CD4-positive, alpha-beta T cell treated with Interleukin-15 for 1 hour (primary cell): ENCODE measurements around the gene SIPA1L3.

Experiments
- DNase-seq: peaks from one replicate; pipeline ENCODE4 v3.0.0-alpha.2; 2020

The SIPA1L3 gene

DNA sequence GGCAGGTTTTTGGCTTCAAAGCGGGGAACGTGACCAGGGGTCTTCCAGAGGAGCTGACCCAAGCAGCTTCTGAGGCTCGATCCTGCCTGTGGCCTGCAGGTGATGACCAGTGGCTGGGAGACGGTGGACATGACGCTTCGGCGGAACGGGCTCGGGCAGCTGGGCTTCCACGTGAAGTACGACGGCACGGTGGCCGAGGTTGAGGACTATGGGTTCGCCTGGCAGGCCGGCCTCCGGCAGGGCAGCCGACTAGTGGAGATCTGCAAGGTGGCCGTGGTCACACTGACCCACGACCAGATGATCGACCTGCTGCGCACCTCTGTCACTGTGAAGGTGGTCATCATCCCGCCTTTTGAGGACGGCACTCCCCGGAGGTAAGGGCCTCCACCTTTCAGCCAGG lies 223.4 kb downstream of the SIPA1L3 start:
- no peak for DNase-seq

DNA sequence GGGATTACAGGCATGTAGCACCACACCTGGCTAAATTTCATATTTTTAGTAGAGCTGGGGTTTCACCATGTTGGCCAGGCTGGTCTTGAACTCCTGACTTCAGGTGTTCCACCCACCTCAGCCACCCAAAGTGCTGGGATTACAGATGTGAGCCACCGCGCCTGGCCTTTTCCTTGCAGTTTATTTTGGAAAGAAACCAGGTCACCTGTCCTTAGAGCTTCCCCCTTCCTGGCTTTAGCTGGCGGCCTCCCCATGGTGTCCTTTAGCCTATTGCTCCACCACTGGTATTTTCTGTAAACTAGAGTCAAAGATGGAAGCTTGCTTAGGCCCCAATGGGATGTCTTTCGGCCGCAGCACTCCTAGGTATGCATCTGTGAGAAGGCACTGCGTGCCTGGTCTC lies 225.8 kb downstream of the SIPA1L3 start:
- no peak for DNase-seq

GRCh38 chr19:38133319-38133718 lies 226.3 kb downstream of the SIPA1L3 start:
- no peak for DNase-seq

GRCh38 chr19:38134540-38135149 lies 227.6 kb downstream of the SIPA1L3 start:
- DNase-seq = no peak

- DNase-seq = no peak
These were observed 228.4 kb downstream of the SIPA1L3 start for GRCh38 chr19:38135150-38135998.

DNA sequence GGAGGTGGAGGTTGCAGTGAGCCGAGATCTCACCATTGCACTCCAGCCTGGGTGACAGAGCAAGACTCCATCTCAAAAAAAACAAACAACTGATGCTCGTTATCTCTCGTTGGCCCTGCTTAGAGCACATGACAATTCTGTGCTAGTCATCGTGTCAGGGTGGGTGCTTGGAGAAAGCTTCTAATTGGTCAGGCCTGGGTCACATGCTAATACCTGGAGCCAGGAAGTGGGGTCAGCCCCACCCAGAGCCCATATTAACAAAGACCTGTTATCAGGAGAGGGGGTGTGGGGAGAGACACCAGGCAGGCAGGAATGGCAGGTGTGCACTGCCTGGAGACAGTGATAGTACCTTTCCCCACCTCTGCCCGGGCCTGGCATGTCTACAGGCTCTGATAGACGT lies 232.1 kb downstream of the SIPA1L3 start:
- no peak for DNase-seq

DNA sequence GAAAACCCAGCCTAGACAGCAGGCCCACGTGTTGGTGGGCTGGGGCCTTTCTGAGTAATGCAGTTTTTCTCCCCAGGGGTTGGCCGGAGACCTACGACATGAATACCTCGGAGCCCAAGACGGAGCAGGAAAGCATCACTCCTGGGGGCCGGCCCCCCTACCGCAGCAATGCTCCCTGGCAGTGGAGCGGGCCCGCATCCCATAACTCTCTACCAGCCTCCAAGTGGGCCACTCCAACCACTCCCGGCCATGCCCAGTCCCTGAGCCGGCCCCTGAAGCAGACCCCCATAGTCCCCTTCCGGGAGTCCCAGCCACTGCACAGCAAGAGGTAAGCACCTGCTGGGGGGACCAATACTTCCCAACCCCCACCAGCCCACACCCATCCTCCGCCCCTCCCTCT lies 234.1 kb downstream of the SIPA1L3 start:
- no peak for DNase-seq

GRCh38 chr19:38142176-38143035 lies 235.4 kb downstream of the SIPA1L3 start:
- DNase-seq = no peak

DNA sequence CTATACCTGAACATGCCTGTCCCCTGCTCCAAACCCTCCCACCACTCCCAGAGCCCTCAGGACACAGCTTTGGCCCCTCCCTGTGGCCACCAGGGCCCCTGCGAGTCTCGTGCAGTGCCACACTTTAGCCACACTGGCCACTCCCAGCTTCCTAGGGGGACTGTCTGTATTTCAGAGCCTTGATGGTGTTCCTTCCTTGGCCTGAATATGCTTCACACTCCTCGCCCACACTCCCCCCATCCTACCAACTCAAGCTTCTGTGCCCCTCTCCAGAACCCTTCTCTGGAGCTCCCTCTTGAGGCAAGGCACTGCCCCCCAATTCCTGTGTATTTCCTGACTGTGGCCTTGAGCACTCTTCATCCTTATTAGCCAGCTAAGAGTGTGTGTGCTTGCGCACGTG lies 236.8 kb downstream of the SIPA1L3 start:
- DNase-seq = no peak

DNA sequence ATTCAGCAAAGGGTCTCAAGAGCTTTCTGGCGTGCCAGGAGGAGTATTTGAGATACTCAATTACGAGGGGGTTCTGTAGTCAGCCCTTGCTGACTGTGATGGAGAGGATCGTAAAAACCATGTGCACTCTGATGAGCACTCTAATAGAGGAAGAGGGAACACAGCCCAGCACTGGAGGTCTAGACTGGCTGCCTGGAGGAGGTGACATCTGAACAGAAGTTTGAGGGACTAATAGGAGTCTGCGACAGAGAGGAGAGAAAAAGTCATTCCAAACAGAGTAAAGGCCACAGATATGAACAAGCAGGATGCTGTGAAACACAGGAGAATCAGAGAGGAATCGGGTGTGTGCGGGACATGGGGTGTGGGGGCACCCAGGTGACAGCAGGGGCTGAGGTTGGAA lies 237.7 kb downstream of the SIPA1L3 start:
- DNase-seq = no peak

GRCh38 chr19:38145623-38146022 lies 238.6 kb downstream of the SIPA1L3 start:
- no peak for DNase-seq

- DNase-seq = no peak
These were observed 241.3 kb downstream of the SIPA1L3 start for GRCh38 chr19:38148337-38148736.

DNA sequence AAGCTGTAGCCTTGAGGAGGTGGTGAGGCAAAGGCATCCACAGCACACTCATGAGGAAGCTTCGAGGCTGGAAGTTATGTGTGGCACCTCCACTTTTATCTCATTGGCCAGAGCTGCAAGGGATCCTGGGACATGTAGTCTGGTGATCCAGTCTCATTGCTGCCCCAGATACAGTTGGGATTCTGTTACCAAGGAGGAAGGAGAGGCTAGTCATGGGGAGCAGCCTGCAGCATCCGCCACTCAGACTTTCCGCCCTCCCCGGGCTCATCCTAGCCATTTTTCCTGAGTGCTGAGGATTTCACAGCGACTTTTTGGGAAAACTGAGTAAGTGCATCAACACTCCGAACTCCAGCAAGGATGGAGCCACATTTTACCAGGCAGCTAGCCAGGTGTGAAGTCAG lies 242.7 kb downstream of the SIPA1L3 start:
- DNase-seq = no peak

DNA sequence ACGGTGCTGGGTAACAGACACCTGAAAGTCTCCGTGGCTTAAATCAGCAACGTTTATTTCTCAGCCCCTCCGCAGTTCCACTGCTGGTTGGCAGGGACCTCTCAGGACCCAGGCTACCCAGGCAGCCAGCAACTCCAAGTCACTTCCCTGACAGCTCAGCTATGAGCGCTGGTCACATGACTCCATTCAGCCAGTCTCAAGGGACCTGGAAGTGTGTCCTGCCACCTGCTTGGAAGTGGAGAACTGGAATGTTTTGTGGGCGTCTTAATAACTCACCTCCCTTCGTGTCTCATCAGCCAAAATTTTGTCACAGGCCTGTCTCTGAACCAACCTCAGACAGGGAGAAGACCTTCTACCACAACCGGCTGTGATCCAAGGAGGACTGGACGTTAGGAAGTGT lies 244.2 kb downstream of the SIPA1L3 start:
- no peak for DNase-seq

- DNase-seq = no peak
These were observed 245.7 kb downstream of the SIPA1L3 start for GRCh38 chr19:38152461-38153379.

DNA sequence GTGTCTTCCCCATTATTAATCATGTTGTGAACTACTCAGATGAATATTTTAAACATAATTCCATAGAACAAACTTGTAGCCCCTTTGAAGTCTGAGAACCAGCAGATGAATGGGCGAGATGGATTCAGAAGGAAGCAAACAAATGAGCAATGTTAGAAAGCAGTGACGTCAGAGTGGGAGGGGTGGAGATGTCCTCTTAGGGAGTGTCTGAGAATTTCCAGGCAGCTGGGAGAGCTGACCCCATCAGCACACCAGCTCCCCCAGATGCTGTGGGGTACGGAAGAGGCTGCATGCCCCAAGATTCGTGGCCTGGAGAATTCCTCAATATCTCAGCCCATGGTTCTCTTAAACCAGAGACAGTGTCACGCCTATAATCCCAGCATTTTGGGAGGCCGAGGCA lies 248.4 kb downstream of the SIPA1L3 start:
- DNase-seq = no peak

- DNase-seq = no peak
These were observed 251.7 kb downstream of the SIPA1L3 start for GRCh38 chr19:38158730-38159129.

DNA sequence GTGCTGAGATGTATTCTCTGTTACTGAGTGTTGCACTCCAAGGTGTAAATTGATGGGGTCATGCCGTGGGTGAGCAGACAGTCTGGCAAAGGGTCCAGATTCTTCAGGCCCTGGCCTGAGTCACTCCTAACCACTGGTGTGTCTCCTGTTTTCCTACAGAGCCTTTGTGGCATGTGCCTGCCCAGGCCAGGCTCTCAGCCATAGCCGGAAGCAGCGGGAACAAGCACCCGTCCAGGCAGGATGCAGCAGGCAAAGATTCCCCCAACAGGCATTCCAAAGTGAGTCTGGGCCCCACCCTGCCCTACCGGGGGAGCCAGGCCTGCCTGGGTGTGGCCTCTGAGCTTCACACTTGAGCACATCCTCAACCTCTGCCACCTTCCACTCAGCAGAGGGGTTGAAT lies 255.1 kb downstream of the SIPA1L3 start:
- DNase-seq = no peak

GRCh38 chr19:38162632-38163031 lies 255.6 kb downstream of the SIPA1L3 start:
- no peak for DNase-seq

DNA sequence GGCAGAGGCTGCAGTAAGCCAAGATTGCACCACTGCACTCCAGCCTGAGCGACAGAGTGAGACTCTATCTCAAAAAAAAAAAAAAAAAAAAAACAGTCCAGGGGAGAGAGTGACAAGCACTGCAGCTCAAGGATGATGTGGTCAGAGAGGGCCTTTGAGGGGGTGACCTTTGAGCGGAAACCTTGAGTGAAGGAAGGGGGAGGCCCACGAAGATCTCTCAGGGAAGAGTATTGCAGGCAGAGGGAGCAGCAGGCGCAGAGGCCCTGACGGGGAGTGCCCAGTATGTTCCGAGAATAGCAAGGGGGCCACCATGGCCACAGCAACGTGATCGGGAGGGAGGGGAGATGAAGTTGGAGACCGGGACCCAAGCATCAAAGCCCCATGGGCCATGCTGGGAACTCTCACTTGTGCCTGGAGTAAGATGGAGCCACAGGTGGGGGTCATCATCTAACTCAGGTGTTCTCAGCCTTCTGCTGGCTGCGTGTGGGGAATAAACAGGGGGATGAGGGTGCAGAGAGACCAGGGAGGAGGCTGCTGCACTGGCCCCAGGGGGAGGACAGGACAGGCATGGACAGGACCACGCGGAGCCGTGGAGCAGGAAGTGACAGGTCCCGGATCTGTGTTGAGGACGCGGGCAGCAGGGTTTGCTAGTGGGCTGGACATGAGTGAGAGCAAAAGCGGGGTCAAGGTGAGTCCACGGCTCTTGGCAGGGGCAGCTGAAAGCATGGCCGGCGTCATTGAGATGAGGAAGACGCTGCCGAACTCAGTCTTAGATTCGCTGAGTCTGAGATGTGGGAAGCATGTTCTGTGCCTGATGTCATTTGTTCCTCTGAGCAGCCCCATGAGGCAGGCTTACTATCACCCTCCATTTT lies 256.6 kb downstream of the SIPA1L3 start:
- DNase-seq = no peak

DNA sequence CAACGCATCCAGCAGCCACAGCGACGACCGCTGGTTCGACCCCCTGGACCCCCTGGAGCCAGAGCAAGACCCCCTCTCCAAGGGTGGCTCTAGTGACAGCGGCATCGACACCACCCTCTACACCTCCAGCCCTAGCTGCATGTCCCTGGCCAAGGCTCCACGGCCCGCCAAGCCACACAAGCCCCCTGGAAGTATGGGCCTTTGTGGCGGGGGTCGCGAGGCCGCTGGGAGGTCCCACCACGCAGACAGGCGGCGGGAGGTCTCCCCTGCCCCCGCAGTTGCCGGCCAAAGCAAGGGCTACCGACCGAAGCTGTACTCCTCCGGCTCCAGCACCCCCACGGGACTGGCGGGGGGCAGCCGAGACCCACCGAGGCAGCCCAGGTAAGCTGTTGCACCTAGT lies 257.5 kb downstream of the SIPA1L3 start:
- DNase-seq = no peak

DNA sequence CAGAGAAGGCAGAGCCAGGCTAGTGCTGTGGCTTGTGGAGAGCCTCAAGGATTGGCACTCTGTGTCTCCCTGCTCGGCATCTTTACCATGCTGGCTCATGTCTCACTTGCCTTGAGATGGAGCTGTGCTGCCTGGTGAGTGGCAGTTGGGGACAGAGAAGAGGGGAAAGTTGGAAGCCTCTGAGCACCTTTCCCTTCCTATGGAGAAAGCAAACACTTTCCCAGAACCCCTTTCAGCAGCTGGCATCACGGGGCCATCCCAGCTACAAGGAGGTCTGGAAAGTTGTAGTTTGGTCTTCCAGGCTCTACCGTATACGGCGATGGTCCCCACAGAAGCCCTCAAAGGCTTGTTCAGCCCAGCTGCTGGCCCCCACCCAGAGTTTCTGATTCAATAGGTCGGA lies 258.3 kb downstream of the SIPA1L3 start:
- no peak for DNase-seq
